SU-DHL-6 (cell line): ENCODE data around the gene SERINC5.
A peak's percentile ranks its signal among the peaks of the same experiment; 100 is the strongest.

ENCODE experiments used
- H2AFZ ChIP-seq: fragments of 200-600 bp; sonication (generic); 2 replicates; pipeline ENCODE4 v1.6.1; 2014; ENCODE audit warnings: low read depth, mild to moderate bottlenecking, moderate library complexity, mixed read lengths, antibody characterized with exemption, low read length; ENCODE audit not compliant: severe bottlenecking
- H3F3A ChIP-seq: fragments of 200-600 bp; shearing (Covaris generic); 2 replicates; pipeline ENCODE4 v1.6.0; 2016; ENCODE audit warnings: antibody characterized with exemption, mild to moderate bottlenecking; ENCODE audit not compliant: insufficient read depth
- H3K27ac ChIP-seq: fragments of 200-600 bp; sonication (generic); 2 replicates; pipeline ENCODE4 v1.5.1; 2016; ENCODE audit warnings: low read depth, mild to moderate bottlenecking, low read length, moderate library complexity, mixed read lengths
- H3K27me3 ChIP-seq: fragments of 200-600 bp; sonication (generic), shearing (Covaris generic); 2 replicates; pipeline ENCODE4 v1.6.0; 2014; ENCODE audit warnings: mild to moderate bottlenecking, low read length
- H3K36me3 ChIP-seq: fragments of 200-600 bp; sonication (generic); 2 replicates; pipeline ENCODE4 v1.6.1; 2014; ENCODE audit warnings: mild to moderate bottlenecking, low read length, mixed read lengths
- H3K4me2 ChIP-seq: fragments of 300-600, 200-600 bp; shearing (Covaris generic), sonication (generic); 2 replicates; pipeline ENCODE4 v1.6.0; 2014; ENCODE audit warnings: low read length, low read depth, mild to moderate bottlenecking; ENCODE audit not compliant: poor library complexity, severe bottlenecking
- H3K4me3 ChIP-seq: fragments of 200-600 bp; sonication (generic); 2 replicates; pipeline ENCODE4 v1.5.1; 2014; ENCODE audit warnings: antibody characterized with exemption, low read length, mild to moderate bottlenecking, mixed read lengths; ENCODE audit not compliant: insufficient read depth, poor library complexity, severe bottlenecking
- H3K79me2 ChIP-seq: fragments of 200-600 bp; sonication (generic); 2 replicates; pipeline ENCODE4 v1.6.1; 2014; ENCODE audit warnings: mild to moderate bottlenecking, low read length, moderate library complexity; ENCODE audit not compliant: insufficient read depth
- H3K9ac ChIP-seq: fragments of 200-600 bp; sonication (generic); 2 replicates; pipeline ENCODE4 v1.7.0; 2014; ENCODE audit warnings: mild to moderate bottlenecking, low read length
- H3K9me2 ChIP-seq: fragments of 200-600 bp; sonication (generic); replicated peaks from 2 replicates; pipeline ENCODE4 v1.6.1; 2014; ENCODE audit warnings: low read length; ENCODE audit not compliant: insufficient read depth
- H3K9me3 ChIP-seq: fragments of 200-600 bp; sonication (generic); 2 replicates; pipeline ENCODE4 v1.6.1; 2014; ENCODE audit warnings: low read length, mixed read lengths; ENCODE audit not compliant: insufficient read depth
- H4K20me1 ChIP-seq: fragments of 200-600 bp; sonication (generic); 2 replicates; pipeline ENCODE4 v1.6.1; 2014; ENCODE audit warnings: low read depth, mild to moderate bottlenecking, antibody characterized with exemption, low read length, moderate library complexity, mixed read lengths
- EZH2phosphoT487 ChIP-seq: fragments of 200-600 bp; sonication (generic), shearing (Covaris generic); conservative IDR thresholded peaks from 2 replicates; pipeline ENCODE4 v1.6.1; 2018; ENCODE audit warnings: mild to moderate bottlenecking, antibody characterized with exemption, low read length, moderate library complexity, mixed read lengths
- TF ChIP-seq, protein P1 (sequence below): fragments of 200-600 bp; sonication (generic); IDR thresholded peaks from one replicate; pipeline ENCODE4 v1.5.1; 2017; ENCODE audit warnings: antibody characterized with exemption, mild to moderate bottlenecking, low read length, moderate library complexity; ENCODE audit not compliant: insufficient read depth, poor library complexity, severe bottlenecking

The SERINC5 gene

DNA sequence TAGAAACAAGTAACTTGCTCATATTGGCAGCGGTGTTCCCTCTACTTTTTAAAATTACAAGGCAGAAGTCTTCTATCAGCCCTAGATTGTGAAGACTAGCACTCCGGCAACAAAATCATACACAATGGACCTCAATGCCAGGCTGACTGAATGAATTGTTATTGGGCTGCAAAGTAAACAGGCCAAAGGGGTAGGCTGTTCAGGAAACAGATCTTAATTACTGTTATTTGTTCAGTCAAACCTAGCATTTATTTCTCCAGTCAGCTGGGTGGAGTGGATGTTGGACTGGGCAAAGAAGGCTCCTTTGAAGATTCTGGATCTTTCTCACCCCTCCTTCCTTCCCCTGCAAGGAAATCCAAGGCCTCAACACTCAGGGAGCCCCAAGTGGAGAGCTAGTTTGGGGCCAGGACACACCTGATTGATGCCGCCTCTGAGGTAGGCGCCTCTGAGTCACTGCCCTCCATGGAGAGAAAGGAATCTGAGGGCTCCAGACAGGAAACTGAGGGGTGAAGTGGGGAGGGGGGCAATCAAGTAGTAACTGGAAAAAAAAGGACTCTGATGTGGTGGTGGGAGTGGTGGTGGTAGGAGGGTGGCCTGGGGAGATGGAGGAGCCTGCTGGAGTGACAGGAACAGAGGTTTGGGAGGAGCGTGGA, 35.5 kb downstream of the SERINC5 start:
- Histone ChIP-seq H3F3A (peaks cover 52% of the 10 kb centered on the region), H2AFZ (no peak overlapping the region), H3K36me3 (0 out of 2 replicates have a peak, but pooled peaks cover 2% of the 10 kb centered on the region), H3K4me3 (no peak overlapping the region), H3K27me3 (no peaks in the 10 kb centered on the region), H3K9me2 (no peaks in the 10 kb centered on the region), H3K79me2 (peaks cover 96% of the 10 kb centered on the region), H3K4me2 (no peak overlapping the region), H3K27ac (peak overlapping the region; percentile 86), H3K9ac (no peak overlapping the region), H3K9me3 (no peaks in the 10 kb centered on the region), H4K20me1 (no peaks in the 10 kb centered on the region)
- no peak for TF ChIP-seq EZH2phosphoT487
- TF ChIP-seq, protein P1, sequence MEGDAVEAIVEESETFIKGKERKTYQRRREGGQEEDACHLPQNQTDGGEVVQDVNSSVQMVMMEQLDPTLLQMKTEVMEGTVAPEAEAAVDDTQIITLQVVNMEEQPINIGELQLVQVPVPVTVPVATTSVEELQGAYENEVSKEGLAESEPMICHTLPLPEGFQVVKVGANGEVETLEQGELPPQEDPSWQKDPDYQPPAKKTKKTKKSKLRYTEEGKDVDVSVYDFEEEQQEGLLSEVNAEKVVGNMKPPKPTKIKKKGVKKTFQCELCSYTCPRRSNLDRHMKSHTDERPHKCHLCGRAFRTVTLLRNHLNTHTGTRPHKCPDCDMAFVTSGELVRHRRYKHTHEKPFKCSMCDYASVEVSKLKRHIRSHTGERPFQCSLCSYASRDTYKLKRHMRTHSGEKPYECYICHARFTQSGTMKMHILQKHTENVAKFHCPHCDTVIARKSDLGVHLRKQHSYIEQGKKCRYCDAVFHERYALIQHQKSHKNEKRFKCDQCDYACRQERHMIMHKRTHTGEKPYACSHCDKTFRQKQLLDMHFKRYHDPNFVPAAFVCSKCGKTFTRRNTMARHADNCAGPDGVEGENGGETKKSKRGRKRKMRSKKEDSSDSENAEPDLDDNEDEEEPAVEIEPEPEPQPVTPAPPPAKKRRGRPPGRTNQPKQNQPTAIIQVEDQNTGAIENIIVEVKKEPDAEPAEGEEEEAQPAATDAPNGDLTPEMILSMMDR, result no peak

DNA sequence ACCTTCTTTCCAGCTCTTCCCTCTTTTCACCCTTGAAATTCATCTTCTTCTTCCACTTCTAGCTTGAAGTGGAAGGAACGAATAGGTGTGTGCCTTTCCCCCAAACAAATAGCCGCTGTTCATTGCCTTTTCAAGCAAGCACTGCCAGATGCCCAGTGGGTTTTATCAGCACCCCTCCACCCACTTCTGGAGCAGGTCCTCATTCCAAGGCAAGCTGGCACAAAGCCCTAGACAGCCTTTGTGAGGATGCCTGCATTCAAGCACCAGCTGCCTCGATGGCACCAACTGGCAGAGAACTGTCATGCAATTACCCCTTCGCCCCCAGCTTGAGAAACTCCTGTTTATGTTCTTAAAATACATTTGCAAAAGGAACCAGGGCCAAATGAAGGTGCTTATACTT, 36.5 kb downstream of the SERINC5 start:
- peak overlapping the region; percentile 62 for H3K9ac ChIP-seq
- 0 out of 2 replicates have a peak, but pooled peaks cover 2% of the 10 kb centered on the region for H3K36me3 ChIP-seq
- H3K27me3 ChIP-seq, result no peaks in the 10 kb centered on the region
- H3K9me2 ChIP-seq, result no peaks in the 10 kb centered on the region
- peaks cover 98% of the 10 kb centered on the region for H3K79me2 ChIP-seq
- no peaks in the 10 kb centered on the region for H3K9me3 ChIP-seq
- H4K20me1 ChIP-seq, result no peaks in the 10 kb centered on the region
- H3K27ac ChIP-seq, result peak overlapping the region; percentile 86
- H3F3A ChIP-seq, result peaks cover 52% of the 10 kb centered on the region
- no peak overlapping the region for H2AFZ ChIP-seq
- peak overlapping the region; percentile 33 for H3K4me3 ChIP-seq
- TF ChIP-seq, protein P1, result no peak
- TF ChIP-seq EZH2phosphoT487, result no peak
- H3K4me2 ChIP-seq, result peak overlapping the region; percentile 82

DNA sequence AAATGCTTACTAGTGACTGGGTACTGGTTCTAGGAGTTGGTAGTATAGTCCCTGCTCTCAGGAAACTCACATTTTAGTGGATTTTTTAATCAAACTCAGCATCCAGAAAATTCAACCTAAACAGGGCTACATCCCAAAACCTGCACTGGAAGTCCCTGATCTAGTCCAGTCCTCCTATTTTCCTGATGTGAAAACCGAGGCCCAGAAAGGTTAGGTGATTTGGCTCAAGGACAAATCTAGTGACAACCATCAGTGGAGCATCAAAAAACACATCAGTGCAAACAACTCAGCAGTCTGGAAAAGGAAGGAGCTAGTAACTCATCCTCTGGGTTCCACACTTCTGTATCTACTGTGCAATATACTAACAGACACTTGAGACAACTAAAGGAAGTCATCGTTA, 38.2 kb downstream of the SERINC5 start:
- Histone ChIP-seq H2AFZ (no peak overlapping the region), H3K27me3 (no peaks in the 10 kb centered on the region), H3K79me2 (peaks cover 98% of the 10 kb centered on the region), H3K4me2 (peak overlapping the region; percentile 82), H3K9me3 (no peaks in the 10 kb centered on the region), H3F3A (peaks cover 44% of the 10 kb centered on the region), H3K4me3 (peak overlapping the region; percentile 56), H3K9ac (peak overlapping the region; percentile 62), H3K27ac (peak overlapping the region; percentile 86), H3K36me3 (0 out of 2 replicates have a peak, but pooled peaks cover 5% of the 10 kb centered on the region), H4K20me1 (peaks cover 5% of the 10 kb centered on the region; the same call in 1 of the 2 replicates), H3K9me2 (no peaks in the 10 kb centered on the region)
- no peak for TF ChIP-seq EZH2phosphoT487
- TF ChIP-seq, protein P1, result no peak
